ENCODE data around the gene CABLES2. TPM values are rescaled to one million over a fixed set of nuclear protein-coding genes. Genes with fewer than 3 reads are reported as not detected.

Gene CABLES2
- total and polyA plus RNA-seq, 4 donors, result 0.92 to 3.2 (median 2.0) TPM

GRCh38 chr20:62454904-62455636 is 48.0 kb upstream of the CABLES2 start:
- no peak for TF ChIP-seq ATF3 (IDR thresholded peaks at IDR 0.05)
- no peak for DNase-seq (ENCODE audit: low spot score)
- Histone ChIP-seq H3K27ac (ENCODE audit: low read depth in 1 of 2, low read length in 2 of 2) (no peak overlapping the region), H3K27me3 (ENCODE audit: control insufficient read depth in 4 of 4, insufficient read depth in 4 of 4, low read length in 3 of 4) (peaks cover 0 to 4% (median 2%) of the 10 kb centered on the region in 4 donors), H3K9ac (ENCODE audit: low read depth in 1 of 2, low read length in 2 of 2) (no peak overlapping the region), H3K4me1 (ENCODE audit: control insufficient read depth in 4 of 4, insufficient read depth in 4 of 4, low read length in 3 of 4) (peaks cover 0 to 5% (median 3%) of the 10 kb centered on the region in 4 donors), H3K4me3 (ENCODE audit: low read depth in 1 of 3, low read length in 3 of 3) (no peak overlapping the region), H3K9me3 (ENCODE audit: control insufficient read depth in 4 of 4, low read length in 3 of 4) (no peaks in the 10 kb centered on the region), H3K36me3 (ENCODE audit: control insufficient read depth in 4 of 4, insufficient read depth in 3 of 4, low read depth in 1 of 4, low read length in 3 of 4) (no peaks in the 10 kb centered on the region)
- WGBS, result 56% methylated on average over 30 of the region's 30 CpGs

GRCh38 chr20:62453186-62453808 is 46.2 kb upstream of the CABLES2 start:
- Histone ChIP-seq H3K27ac (ENCODE audit: low read depth in 1 of 2, low read length in 2 of 2) (no peak overlapping the region), H3K9me3 (ENCODE audit: control insufficient read depth in 4 of 4, low read length in 3 of 4) (no peaks in the 10 kb centered on the region), H3K4me1 (ENCODE audit: control insufficient read depth in 4 of 4, insufficient read depth in 4 of 4, low read length in 3 of 4) (peaks cover 1 to 9% (median 5%) of the 10 kb centered on the region in 4 donors), H3K36me3 (ENCODE audit: control insufficient read depth in 4 of 4, insufficient read depth in 3 of 4, low read depth in 1 of 4, low read length in 3 of 4) (no peaks in the 10 kb centered on the region), H3K4me3 (ENCODE audit: low read depth in 1 of 3, low read length in 3 of 3) (no peak overlapping the region), H3K9ac (ENCODE audit: low read depth in 1 of 2, low read length in 2 of 2) (no peak overlapping the region), H3K27me3 (ENCODE audit: control insufficient read depth in 4 of 4, insufficient read depth in 4 of 4, low read length in 3 of 4) (peaks cover 0 to 4% (median 0%) of the 10 kb centered on the region in 4 donors)
- WGBS, result 81% methylated on average over 17 of the region's 17 CpGs
- no peak for DNase-seq (ENCODE audit: low spot score)
- TF ChIP-seq SP1 (IDR thresholded peaks at IDR 0.05) (no peak), RXRA (IDR thresholded peaks at IDR 0.05) (no peak), MAX (IDR thresholded peaks at IDR 0.05) (no peak), REST (IDR thresholded peaks at IDR 0.05) (no peak), NR2F2 (IDR thresholded peaks at IDR 0.05) (no peak), EGR1 (IDR thresholded peaks at IDR 0.05; ENCODE audit: low read depth in 2 of 2) (no peak), RAD21 (IDR thresholded peaks at IDR 0.05) (no peak), ATF3 (IDR thresholded peaks at IDR 0.05) (no peak), HNF4A (conservative IDR thresholded peaks at IDR 0.05) (no peak), GABPA (IDR thresholded peaks at IDR 0.05 in 1 of 2, conservative IDR thresholded peaks at IDR 0.05 in 1 of 2) (no peak), JUND (IDR thresholded peaks at IDR 0.05) (no peak), YY1 (IDR thresholded peaks at IDR 0.05) (no peak), HNF4G (IDR thresholded peaks at IDR 0.05) (no peak), FOXA2 (IDR thresholded peaks at IDR 0.05) (no peak), ZBTB33 (IDR thresholded peaks at IDR 0.05) (no peak), TAF1 (conservative IDR thresholded peaks at IDR 0.05) (no peak), CTCF (IDR thresholded peaks at IDR 0.05; ENCODE audit: low read depth, low read length, missing input control) (no peak), FOXA1 (IDR thresholded peaks at IDR 0.05) (no peak)

Data from liver (tissue), 9 donors.